Testis (tissue), 2 donors: ENCODE measurements around the gene ABHD5.

Experiments used
- POLR2A ChIP-seq: fragments of 450-650 bp; IDR thresholded peaks from one replicate; pipeline ENCODE4 v1.6.1; 2017; ENCODE audit warnings: antibody characterized with exemption, mild to moderate bottlenecking, moderate library complexity
- TF ChIP-seq, protein P1 (sequence below), 3 experiments: fragments of 450-650 bp in 2 of 3; fragments of 200-600 bp in 1 of 3; sonication (generic) in 1 of 3; IDR thresholded peaks; one replicate each; pipeline ENCODE4 v1.5.1; 2016 to 2019; ENCODE audit warnings: antibody characterized with exemption in 3 of 3, mild to moderate bottlenecking in 2 of 3, moderate library complexity in 1 of 3

GRCh38 chr3:43648957-43649356 is 41.8 kb upstream of the ABHD5 start:
- TF ChIP-seq, protein P1, sequence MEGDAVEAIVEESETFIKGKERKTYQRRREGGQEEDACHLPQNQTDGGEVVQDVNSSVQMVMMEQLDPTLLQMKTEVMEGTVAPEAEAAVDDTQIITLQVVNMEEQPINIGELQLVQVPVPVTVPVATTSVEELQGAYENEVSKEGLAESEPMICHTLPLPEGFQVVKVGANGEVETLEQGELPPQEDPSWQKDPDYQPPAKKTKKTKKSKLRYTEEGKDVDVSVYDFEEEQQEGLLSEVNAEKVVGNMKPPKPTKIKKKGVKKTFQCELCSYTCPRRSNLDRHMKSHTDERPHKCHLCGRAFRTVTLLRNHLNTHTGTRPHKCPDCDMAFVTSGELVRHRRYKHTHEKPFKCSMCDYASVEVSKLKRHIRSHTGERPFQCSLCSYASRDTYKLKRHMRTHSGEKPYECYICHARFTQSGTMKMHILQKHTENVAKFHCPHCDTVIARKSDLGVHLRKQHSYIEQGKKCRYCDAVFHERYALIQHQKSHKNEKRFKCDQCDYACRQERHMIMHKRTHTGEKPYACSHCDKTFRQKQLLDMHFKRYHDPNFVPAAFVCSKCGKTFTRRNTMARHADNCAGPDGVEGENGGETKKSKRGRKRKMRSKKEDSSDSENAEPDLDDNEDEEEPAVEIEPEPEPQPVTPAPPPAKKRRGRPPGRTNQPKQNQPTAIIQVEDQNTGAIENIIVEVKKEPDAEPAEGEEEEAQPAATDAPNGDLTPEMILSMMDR (IDR thresholded peaks at IDR 0.05) = no peak
- no peak for TF ChIP-seq POLR2A
